Endothelial cell (in vitro differentiated cells): ENCODE measurements around the gene ATP4A. TPM values are rescaled to one million over a fixed set of nuclear protein-coding genes. Genes with fewer than 3 reads are reported as not detected.

ENCODE experiments used
- DNase-seq: peaks from one replicate; pipeline ENCODE4 v3.0.0; 2021; ENCODE audit warnings: low spot score
- H3K27ac Mint-ChIP-seq: one replicate; pipeline ENCODE4 v1.8.0; 2021; ENCODE audit warnings: mixed read lengths, inconsistent platforms; ENCODE audit not compliant: unreplicated experiment
- H3K27me3 Mint-ChIP-seq: one replicate; pipeline ENCODE4 v1.8.0; 2021; ENCODE audit warnings: mild to moderate bottlenecking, moderate library complexity, mixed read lengths, inconsistent platforms; ENCODE audit not compliant: unreplicated experiment
- H3K36me3 Mint-ChIP-seq: one replicate; pipeline ENCODE4 v1.8.0; 2021; ENCODE audit warnings: mild to moderate bottlenecking, low read depth, mixed read lengths, inconsistent platforms; ENCODE audit not compliant: unreplicated experiment
- H3K4me1 Mint-ChIP-seq: one replicate; pipeline ENCODE4 v1.8.0; 2021; ENCODE audit warnings: mild to moderate bottlenecking, mixed read lengths, inconsistent platforms; ENCODE audit not compliant: unreplicated experiment
- H3K4me3 Mint-ChIP-seq: one replicate; pipeline ENCODE4 v1.8.0; 2021; ENCODE audit warnings: mild to moderate bottlenecking, mixed read lengths, inconsistent platforms; ENCODE audit not compliant: unreplicated experiment
- H3K9me3 Mint-ChIP-seq: one replicate; pipeline ENCODE4 v1.8.0; 2021; ENCODE audit warnings: mixed read lengths, inconsistent platforms; ENCODE audit not compliant: unreplicated experiment
- total RNA-seq: library from RNA; stranded (reverse); fragmentation: NEBNext Ultra II Directional; extraction: Animal tissue kit (Norgen Biotek cat#: 25700); gene quantifications from one replicate; pipeline ENCODE4 v1.2.1, GENCODE V29; 2021; ENCODE audit not compliant: unreplicated experiment
- TF ChIP-seq, protein P1 (sequence below): fragments of 200-600 bp; sonication (generic); IDR thresholded peaks from one replicate; pipeline ENCODE4 v1.5.0; 2021; ENCODE audit warnings: antibody characterized with exemption; ENCODE audit not compliant: unreplicated experiment

Gene ATP4A
- total RNA-seq, 1 donor from 2014 or later = not detected

DNA sequence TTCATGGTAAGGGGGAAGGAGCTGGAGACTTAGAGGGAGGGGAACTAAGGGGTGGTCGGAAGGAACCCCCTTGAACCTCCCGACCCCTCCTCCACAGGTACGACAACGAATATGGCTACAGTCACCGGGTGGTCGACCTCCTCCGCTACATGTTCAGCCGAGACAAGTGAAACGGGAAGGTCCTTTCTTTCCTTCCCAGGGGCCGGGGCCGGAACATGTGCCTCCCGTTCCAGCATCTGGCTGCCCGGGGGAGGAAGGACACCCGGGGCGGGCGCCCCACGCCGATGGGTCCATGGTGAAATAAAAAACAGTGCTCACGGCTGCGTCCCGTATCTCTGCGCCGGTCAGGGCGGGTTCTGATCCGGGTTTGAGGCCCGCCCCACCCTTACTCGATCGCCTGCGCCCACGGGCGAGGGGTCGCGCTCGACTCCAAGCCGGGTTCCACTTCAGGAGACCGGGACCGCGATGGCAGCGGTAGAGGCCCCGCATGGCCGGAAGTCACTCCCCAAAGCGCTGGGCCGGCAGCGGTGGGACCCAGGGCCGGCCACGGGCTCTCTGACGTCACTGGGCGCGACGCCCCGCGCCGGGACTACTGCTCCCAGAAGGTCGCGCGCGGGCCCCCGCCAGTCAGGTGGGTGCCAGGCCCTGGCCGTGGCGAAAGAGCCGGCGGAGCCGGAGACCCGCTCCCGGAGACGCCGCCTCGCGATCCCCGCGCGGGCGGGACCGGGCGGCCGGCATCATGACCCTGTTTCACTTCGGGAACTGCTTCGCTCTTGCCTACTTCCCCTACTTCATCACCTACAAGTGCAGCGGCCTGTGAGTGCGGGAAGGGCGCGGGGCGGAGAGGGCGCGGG is 18.2 kb downstream of the ATP4A start, which contains the start of gene TMEM147:
Gene TMEM147, plus strand, starts transcription at position 626 of the 854 bp plus-strand sequence. Its CDS starts 114 bp downstream, at position 740.
- Mint-ChIP-seq H3K9me3 (no peaks in the 10 kb centered on the region), H3K36me3 (peaks cover 7% of the 10 kb centered on the region), H3K4me1 (peaks cover 13% of the 10 kb centered on the region), H3K4me3 (peak within 1 kb of the TSS; percentile 93), H3K27me3 (peaks cover 12% of the 10 kb centered on the region), H3K27ac (peak within 1 kb of the TSS; percentile 65)
- peak; percentile 84 for DNase-seq
- TF ChIP-seq, protein P1, sequence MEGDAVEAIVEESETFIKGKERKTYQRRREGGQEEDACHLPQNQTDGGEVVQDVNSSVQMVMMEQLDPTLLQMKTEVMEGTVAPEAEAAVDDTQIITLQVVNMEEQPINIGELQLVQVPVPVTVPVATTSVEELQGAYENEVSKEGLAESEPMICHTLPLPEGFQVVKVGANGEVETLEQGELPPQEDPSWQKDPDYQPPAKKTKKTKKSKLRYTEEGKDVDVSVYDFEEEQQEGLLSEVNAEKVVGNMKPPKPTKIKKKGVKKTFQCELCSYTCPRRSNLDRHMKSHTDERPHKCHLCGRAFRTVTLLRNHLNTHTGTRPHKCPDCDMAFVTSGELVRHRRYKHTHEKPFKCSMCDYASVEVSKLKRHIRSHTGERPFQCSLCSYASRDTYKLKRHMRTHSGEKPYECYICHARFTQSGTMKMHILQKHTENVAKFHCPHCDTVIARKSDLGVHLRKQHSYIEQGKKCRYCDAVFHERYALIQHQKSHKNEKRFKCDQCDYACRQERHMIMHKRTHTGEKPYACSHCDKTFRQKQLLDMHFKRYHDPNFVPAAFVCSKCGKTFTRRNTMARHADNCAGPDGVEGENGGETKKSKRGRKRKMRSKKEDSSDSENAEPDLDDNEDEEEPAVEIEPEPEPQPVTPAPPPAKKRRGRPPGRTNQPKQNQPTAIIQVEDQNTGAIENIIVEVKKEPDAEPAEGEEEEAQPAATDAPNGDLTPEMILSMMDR = no peak

- H3K4me3 Mint-ChIP-seq = peak overlapping the region; percentile 92
- TF ChIP-seq, protein P1 = no peak
- peaks cover 11% of the 10 kb centered on the region for H3K36me3 Mint-ChIP-seq
- no peaks in the 10 kb centered on the region for H3K9me3 Mint-ChIP-seq
- DNase-seq = no peak
- H3K27ac Mint-ChIP-seq = no peak overlapping the region
- H3K27me3 Mint-ChIP-seq = peaks cover 12% of the 10 kb centered on the region
- H3K4me1 Mint-ChIP-seq = peaks cover 13% of the 10 kb centered on the region
These were observed 19.2 kb downstream of the ATP4A start for GRCh38 chr19:35544110-35544802.

- Mint-ChIP-seq H3K9me3 (no peaks in the 10 kb centered on the region), H3K4me3 (peak overlapping the region; percentile 92), H3K27ac (no peak overlapping the region), H3K4me1 (peaks cover 13% of the 10 kb centered on the region), H3K36me3 (peaks cover 11% of the 10 kb centered on the region), H3K27me3 (peaks cover 9% of the 10 kb centered on the region)
- TF ChIP-seq, protein P1 = no peak
- DNase-seq = no peak
These were observed 20.0 kb downstream of the ATP4A start for GRCh38 chr19:35543280-35544109.

GRCh38 chr19:35542209-35542608 is 21.2 kb downstream of the ATP4A start:
- H3K27ac Mint-ChIP-seq = no peak overlapping the region
- H3K4me3 Mint-ChIP-seq = no peak overlapping the region
- H3K36me3 Mint-ChIP-seq = peaks cover 11% of the 10 kb centered on the region
- TF ChIP-seq, protein P1 = no peak
- H3K27me3 Mint-ChIP-seq = peaks cover 9% of the 10 kb centered on the region
- no peak for DNase-seq
- H3K9me3 Mint-ChIP-seq = no peaks in the 10 kb centered on the region
- H3K4me1 Mint-ChIP-seq = peaks cover 13% of the 10 kb centered on the region
